Fibroblast of lung (primary cell): ENCODE measurements around the gene ZNF76. TPM values are rescaled to one million over a fixed set of nuclear protein-coding genes. Genes with fewer than 3 reads are reported as not detected.

ENCODE experiments used
- DNase-seq, 2 donors: peaks; one replicate each; pipeline versions ENCODE4 v3.0.0 to v3.0.0-alpha.2; 2010; ENCODE audit warnings: low read depth in 2 of 2
- H2AFZ ChIP-seq: 2 replicates; pipeline ENCODE4 v1.5.1; 2012; ENCODE audit warnings: low read length, control low read depth, inconsistent platforms
- H3K27ac ChIP-seq: 2 replicates; pipeline ENCODE4 v1.5.1; 2011; ENCODE audit warnings: low read length, control low read depth; ENCODE audit not compliant: insufficient read depth
- H3K27me3 ChIP-seq: 2 replicates; pipeline ENCODE4 v1.5.1; 2011; ENCODE audit warnings: mild to moderate bottlenecking, low read length; ENCODE audit not compliant: control insufficient read depth, insufficient read depth
- H3K36me3 ChIP-seq: 2 replicates; pipeline ENCODE4 v1.5.1; 2011; ENCODE audit warnings: low read length; ENCODE audit not compliant: control insufficient read depth, insufficient read depth
- H3K4me1 ChIP-seq: 2 replicates; pipeline ENCODE4 v1.5.1; 2011; ENCODE audit warnings: low read length; ENCODE audit not compliant: control insufficient read depth, insufficient read depth; ENCODE audit errors: extremely low read depth
- H3K4me2 ChIP-seq: 2 replicates; pipeline ENCODE4 v1.5.1; 2011; ENCODE audit warnings: low read length, control low read depth; ENCODE audit not compliant: insufficient read depth; ENCODE audit errors: extremely low read depth
- H3K4me3 ChIP-seq, 4 experiments: fragments of 200-600 bp in 1 of 4; sonication (generic) in 1 of 4; replicated peaks in 1 of 4; 2 replicates each; pipeline ENCODE4 v1.5.1; 2011 to 2016; ENCODE audit warnings: low read length in 4 of 4, low read depth in 3 of 4, mild to moderate bottlenecking in 3 of 4, control low read depth in 2 of 4, inconsistent platforms in 1 of 4, mixed read lengths in 1 of 4; ENCODE audit not compliant: insufficient read depth in 1 of 4; ENCODE audit errors: control extremely low read depth in 1 of 4
- H3K79me2 ChIP-seq: 2 replicates; pipeline ENCODE4 v1.5.1; 2012; ENCODE audit warnings: mild to moderate bottlenecking, low read length, inconsistent platforms; ENCODE audit not compliant: control insufficient read depth, insufficient read depth
- H3K9ac ChIP-seq: 2 replicates; pipeline ENCODE4 v1.5.1; 2011; ENCODE audit warnings: mild to moderate bottlenecking, low read length, control low read depth; ENCODE audit not compliant: insufficient read depth
- H3K9me3 ChIP-seq: 2 replicates; pipeline ENCODE4 v1.5.1; 2012; ENCODE audit warnings: low read depth, low read length; ENCODE audit not compliant: control insufficient read depth, insufficient read depth
- H4K20me1 ChIP-seq: 2 replicates; pipeline ENCODE4 v1.5.1; 2011; ENCODE audit warnings: low read length; ENCODE audit not compliant: control insufficient read depth, insufficient read depth; ENCODE audit errors: extremely low read depth
- CTCF ChIP-seq, 2 donors: IDR thresholded peaks in 1 of 2; conservative IDR thresholded peaks in 1 of 2; 1 replicate in 1 of 2; 2 replicates in 1 of 2; pipeline ENCODE4 v1.5.1; 2011 to 2012; ENCODE audit warnings: low read length in 2 of 2, control low read depth in 1 of 2, inconsistent platforms in 1 of 2, low read depth in 1 of 2, mild to moderate bottlenecking in 1 of 2
- EZH2 ChIP-seq: IDR thresholded peaks from 2 replicates; pipeline ENCODE4 v1.5.1; 2012; ENCODE audit warnings: low read length, control low read depth, mild to moderate bottlenecking; ENCODE audit errors: missing control alignments
- polyA plus RNA-seq, 2 donors: library from polyadenylated mRNA; depleted of rRNA in 1 of 2; stranded (reverse) in 1 of 2; unstranded in 1 of 2; fragments of >200 nt; gene quantifications; 2 replicates each; pipeline ENCODE4 v1.2.1, GENCODE V29; 2011 to 2012; ENCODE audit warnings: missing spikeins in 1 of 2
- total RNA-seq: library from RNA; depleted of rRNA; stranded (reverse); fragments of >200 nt; gene quantifications from 2 replicates; pipeline ENCODE4 v1.2.1, GENCODE V29; 2014

ZNF76 gene
- total and polyA plus RNA-seq, 2 donors (not counting 1 experiment from before 2014, with no cell fraction given) = 9.6 to 19.5 TPM

- H3K9ac ChIP-seq = no peak overlapping the region
- no peaks in the 10 kb centered on the region for H4K20me1 ChIP-seq
- H3K4me3 ChIP-seq = no peak overlapping the region
- TF ChIP-seq CTCF (conservative IDR thresholded peaks at IDR 0.05 in 1 of 2, IDR thresholded peaks at IDR 0.05 in 1 of 2; ENCODE audit: low read depth in 1 of 2, low read length in 2 of 2) (no peak), EZH2 (no peak)
- H3K27me3 ChIP-seq = peaks cover 2% of the 10 kb centered on the region
- no peak overlapping the region for H3K27ac ChIP-seq
- H2AFZ ChIP-seq = no peak overlapping the region
- no peak for DNase-seq
- H3K4me1 ChIP-seq = no peaks in the 10 kb centered on the region
- H3K4me2 ChIP-seq = no peak overlapping the region
- no peaks in the 10 kb centered on the region for H3K9me3 ChIP-seq
- H3K36me3 ChIP-seq = no peaks in the 10 kb centered on the region
- no peaks in the 10 kb centered on the region for H3K79me2 ChIP-seq
These were observed 50.2 kb downstream of the ZNF76 start for GRCh38 chr6:35309611-35310264.

- H3K4me2 ChIP-seq = no peak overlapping the region
- no peak overlapping the region for H3K27ac ChIP-seq
- TF ChIP-seq EZH2 = no peak
- no peaks in the 10 kb centered on the region for H4K20me1 ChIP-seq
- H3K9me3 ChIP-seq = no peaks in the 10 kb centered on the region
- no peak overlapping the region for H2AFZ ChIP-seq
- H3K27me3 ChIP-seq = peaks cover 2% of the 10 kb centered on the region
- no peak for DNase-seq
- H3K79me2 ChIP-seq = no peaks in the 10 kb centered on the region
- H3K9ac ChIP-seq = no peak overlapping the region
- H3K4me1 ChIP-seq = no peaks in the 10 kb centered on the region
- no peak overlapping the region for H3K4me3 ChIP-seq
- H3K36me3 ChIP-seq = no peaks in the 10 kb centered on the region
These were observed 50.8 kb downstream of the ZNF76 start for GRCh38 chr6:35310265-35310831.

- Histone ChIP-seq H3K4me3 (no peak overlapping the region), H3K4me2 (no peak overlapping the region), H3K79me2 (no peaks in the 10 kb centered on the region), H3K4me1 (no peaks in the 10 kb centered on the region), H4K20me1 (no peaks in the 10 kb centered on the region), H3K27me3 (peaks cover 3% of the 10 kb centered on the region), H3K36me3 (no peaks in the 10 kb centered on the region), H3K27ac (no peak overlapping the region), H2AFZ (no peak overlapping the region), H3K9ac (no peak overlapping the region), H3K9me3 (no peaks in the 10 kb centered on the region)
- no peak for TF ChIP-seq EZH2
- TF ChIP-seq CTCF (conservative IDR thresholded peaks at IDR 0.05 in 1 of 2, IDR thresholded peaks at IDR 0.05 in 1 of 2; ENCODE audit: low read depth in 1 of 2, low read length in 2 of 2) = no peak
- no peak for DNase-seq
These were observed 52.0 kb downstream of the ZNF76 start for GRCh38 chr6:35311390-35312075.
